GM12878 (cell line): Measurements from ENCODE around the gene PCLAF. TPM values are rescaled to one million over a fixed set of nuclear protein-coding genes. Genes with fewer than 3 reads are reported as not detected.

Experiments used
- ATAC-seq: fragments of 200-7000 bp; cut with Tn5 transposase; 3 replicates; pipeline ENCODE4 v1.9.1; 2020; ENCODE audit warnings: mild to moderate bottlenecking, moderate library complexity
- BruUV-seq: library from RNA; stranded (reverse); fragments of 400-500 nt; replicated peaks from 2 replicates; lab custom pipeline; 2021; lab: Mats Ljungman, UMichigan
- CTCF ChIA-PET: fragments of 300-600 bp; sonication (Branson Sonifier 250); formaldehyde crosslinking; extraction: SDS; loops from one replicate; lab custom pipeline; 2021; ENCODE audit warnings: inconsistent platforms; lab: Yijun Ruan, JAX
- POLR2A ChIA-PET: fragments of 350-600 bp; formaldehyde crosslinking; extraction: SDS; loops from one replicate; lab custom pipeline; 2021; ENCODE audit warnings: inconsistent platforms; lab: Charles Lee
- RAD21 ChIA-PET: fragments of 300-600 bp; sonication (Branson Sonifier 250); formaldehyde crosslinking; loops from one replicate; lab custom pipeline; 2023; ENCODE audit warnings: antibody characterized with exemption; ENCODE audit not compliant: unreplicated experiment; lab: Charles Lee
- SMC1A ChIA-PET: fragments of 300-600 bp; sonication (Branson Sonifier 250); formaldehyde crosslinking; loops from one replicate; lab custom pipeline; 2023; ENCODE audit not compliant: unreplicated experiment, uncharacterized antibody; lab: Charles Lee
- DNase-seq: peaks from one replicate; pipeline ENCODE4 v3.0.0-alpha.2; 2011; ENCODE audit warnings: low read depth, low spot score
- FAIRE-seq: peaks from 3 replicates; lab custom pipeline; 2011; peaks lifted over from hg19 to GRCh38; lab: Jason Lieb, UNC
- H2AFZ ChIP-seq: 2 replicates; pipeline ENCODE4 v1.6.0; 2011; ENCODE audit warnings: low read depth, low read length, control low read depth; ENCODE audit not compliant: control insufficient read depth
- H3K27ac ChIP-seq: 2 replicates; pipeline ENCODE4 v1.5.1; 2011; ENCODE audit warnings: control low read depth; ENCODE audit not compliant: control insufficient read depth, insufficient read depth
- H3K27me3 ChIP-seq, 2 experiments: replicated peaks in 1 of 2; 2 replicates each; pipeline versions ENCODE4 v1.6.0 to v1.6.1; 2011; ENCODE audit warnings: low read length in 1 of 2; ENCODE audit not compliant: control insufficient read depth in 2 of 2, insufficient read depth in 2 of 2
- H3K36me3 ChIP-seq, 2 experiments: 2 replicates each; pipeline ENCODE4 v1.5.1; 2011; ENCODE audit warnings: low read length in 1 of 2; ENCODE audit not compliant: control insufficient read depth in 2 of 2, insufficient read depth in 2 of 2
- H3K4me1 ChIP-seq: 2 replicates; pipeline ENCODE4 v1.6.1; 2011; ENCODE audit warnings: mild to moderate bottlenecking, low read length, moderate library complexity, mixed read lengths; ENCODE audit not compliant: control insufficient read depth, insufficient read depth
- H3K4me2 ChIP-seq: 2 replicates; pipeline ENCODE4 v1.6.0; 2011; ENCODE audit warnings: control low read depth; ENCODE audit not compliant: control insufficient read depth, insufficient read depth
- H3K4me3 ChIP-seq: fragments of 200-600 bp; sonication (generic); 2 replicates; pipeline ENCODE4 v1.5.1; 2016
- H3K79me2 ChIP-seq: 2 replicates; pipeline ENCODE4 v1.6.0; 2011; ENCODE audit warnings: low read length; ENCODE audit not compliant: control insufficient read depth, insufficient read depth
- H3K9ac ChIP-seq: 2 replicates; pipeline ENCODE4 v1.8.0; 2011; ENCODE audit warnings: low read length, control low read depth, mixed read lengths; ENCODE audit not compliant: control insufficient read depth, insufficient read depth
- H3K9me3 ChIP-seq: replicated peaks from 3 replicates; pipeline ENCODE4 v1.5.1; 2011; ENCODE audit warnings: mild to moderate bottlenecking, low read length; ENCODE audit not compliant: control insufficient read depth, insufficient read depth
- H4K20me1 ChIP-seq: 2 replicates; pipeline ENCODE4 v1.6.0; 2011; ENCODE audit not compliant: control insufficient read depth, insufficient read depth
- CHD4 ChIP-seq: fragments of 200-600 bp; sonication (generic); IDR thresholded peaks from 2 replicates; pipeline ENCODE4 v1.6.1; 2016; ENCODE audit warnings: mild to moderate bottlenecking
- MYB ChIP-seq: fragments of 150-350 bp; IDR thresholded peaks from 2 replicates; pipeline ENCODE4 v1.6.1; 2014; ENCODE audit warnings: mild to moderate bottlenecking, low read depth, low read length, borderline replicate concordance
- PML ChIP-seq: IDR thresholded peaks from 2 replicates; pipeline ENCODE4 v1.6.1; 2012; ENCODE audit warnings: low read length, inconsistent platforms
- SRF ChIP-seq, 2 experiments: IDR thresholded peaks; 2 replicates each; pipeline ENCODE4 v1.6.1; 2011; ENCODE audit warnings: low read depth in 2 of 2, low read length in 2 of 2, mild to moderate bottlenecking in 1 of 2, moderate library complexity in 1 of 2
- TCF7 ChIP-seq: IDR thresholded peaks from 2 replicates; pipeline ENCODE4 v1.6.1; 2014; ENCODE audit warnings: antibody characterized with exemption, borderline replicate concordance
- WGBS: methylation state at CpG from one replicate; pipeline ENCODE4 v1.1.6; 2016; ENCODE audit warnings: low lambda C conversion rate; ENCODE audit not compliant: insufficient replicate concordance, insufficient coverage; ENCODE audit errors: missing lambda C conversion rate; 5-methylcytosine and 5-hydroxymethylcytosine counted together
- in situ Hi-C: fragments of 300-500 bp; cut with MboI; formaldehyde crosslinking; loops from 9 replicates; pipeline ENCODE4 v1.14.3; 2018; ENCODE audit warnings: mixed read lengths
- intact Hi-C: fragments of 100-400 bp; cut with micrococcal nuclease; formaldehyde crosslinking; loops from one replicate; pipeline ENCODE4 v1.14.2; 2022; ENCODE audit not compliant: unreplicated experiment
- polyA plus RNA-seq, 11 experiments: library from polyadenylated mRNA; depleted of rRNA in 4 of 11; unstranded in 6 of 11; stranded (reverse) in 5 of 11; fragments of >200 nt; fragmentation: Nextera tagmentation in 4 of 11; fragmentation: Illumina TruSeq in 1 of 11; extraction: Ambion mirVana in 4 of 11; extraction: Trizol in 1 of 11; gene quantifications; 1 replicate in 1 of 11; 2 replicates in 10 of 11; pipeline versions ENCODE4 v1.2.1 to v1.2.3, GENCODE V29; 2011 to 2016; ENCODE audit warnings: inconsistent platforms in 2 of 11, missing spikeins in 2 of 11, low read depth in 1 of 11
- total RNA-seq, 4 experiments: library from RNA; depleted of rRNA in 3 of 4; stranded (reverse); fragments of >200 nt in 3 of 4; fragmentation: Illumina TruSeq in 1 of 4; extraction: Trizol in 1 of 4; gene quantifications; 2 replicates each; pipeline versions ENCODE4 v1.2.1 to v1.2.3, GENCODE V29; 2013 to 2021
- TF ChIP-seq, protein P1 (sequence below): fragments of 450-650 bp; IDR thresholded peaks from 2 replicates; pipeline ENCODE4 v1.6.1; 2017; ENCODE audit warnings: antibody characterized with exemption, mild to moderate bottlenecking, moderate library complexity

PCLAF gene
- total and polyA plus RNA-seq, 10 of the 15 experiments (the other 5 are each of a cell fraction or from before 2014, with no cell fraction given): 79.0 to 627 (median 343) TPM

DNA sequence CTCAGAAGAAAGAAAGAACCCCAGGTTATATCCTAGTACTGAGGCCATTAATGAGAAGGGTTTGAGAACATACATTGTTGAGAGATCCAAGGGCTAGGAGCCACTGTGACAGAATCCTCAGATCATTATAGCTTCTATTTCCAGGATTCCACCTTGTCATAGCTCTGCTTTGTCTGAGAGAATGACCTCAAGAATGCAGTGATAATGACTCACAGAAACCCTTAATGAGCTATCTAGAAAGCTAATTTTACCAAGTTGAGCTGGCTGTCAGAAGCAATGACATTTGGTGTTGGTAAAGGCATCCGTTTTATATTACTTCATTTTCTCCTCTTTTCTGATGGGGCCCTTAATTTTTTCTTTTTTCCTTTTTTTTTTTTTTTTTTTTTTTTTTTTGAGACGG lies 17.3 kb upstream of the PCLAF start:
- ChIA-PET CTCF (interaction anchor here (0.6 to 1.2 kb wide), 4 partner anchors 11 to 341 kb away, joined by 3 to 4 read pairs (median 3); no protein-coding TSS in a partner anchor), RAD21 (interaction anchor here (1.0 kb wide), 1 partner anchor 188 kb away, joined by 3 read pairs; no protein-coding TSS in a partner anchor)
- no peaks in the 10 kb centered on the region for H4K20me1 ChIP-seq

More for the DNA sequence above, 17.3 kb upstream of the PCLAF start:
- SMC1A ChIA-PET: interaction anchor here (1.4 kb wide), 1 partner anchor 11 kb away, joined by 4 read pairs; no protein-coding TSS in a partner anchor
- H3K4me2 ChIP-seq: no peak overlapping the region
- no peaks in the 10 kb centered on the region for H3K9me3 ChIP-seq
- TF ChIP-seq SRF (IDR thresholded peaks at IDR 0.05; ENCODE audit: low read depth in 2 of 2, low read length in 2 of 2): no peak
- no peak for TF ChIP-seq CHD4
- TF ChIP-seq PML: no peak
- TF ChIP-seq, protein P1, sequence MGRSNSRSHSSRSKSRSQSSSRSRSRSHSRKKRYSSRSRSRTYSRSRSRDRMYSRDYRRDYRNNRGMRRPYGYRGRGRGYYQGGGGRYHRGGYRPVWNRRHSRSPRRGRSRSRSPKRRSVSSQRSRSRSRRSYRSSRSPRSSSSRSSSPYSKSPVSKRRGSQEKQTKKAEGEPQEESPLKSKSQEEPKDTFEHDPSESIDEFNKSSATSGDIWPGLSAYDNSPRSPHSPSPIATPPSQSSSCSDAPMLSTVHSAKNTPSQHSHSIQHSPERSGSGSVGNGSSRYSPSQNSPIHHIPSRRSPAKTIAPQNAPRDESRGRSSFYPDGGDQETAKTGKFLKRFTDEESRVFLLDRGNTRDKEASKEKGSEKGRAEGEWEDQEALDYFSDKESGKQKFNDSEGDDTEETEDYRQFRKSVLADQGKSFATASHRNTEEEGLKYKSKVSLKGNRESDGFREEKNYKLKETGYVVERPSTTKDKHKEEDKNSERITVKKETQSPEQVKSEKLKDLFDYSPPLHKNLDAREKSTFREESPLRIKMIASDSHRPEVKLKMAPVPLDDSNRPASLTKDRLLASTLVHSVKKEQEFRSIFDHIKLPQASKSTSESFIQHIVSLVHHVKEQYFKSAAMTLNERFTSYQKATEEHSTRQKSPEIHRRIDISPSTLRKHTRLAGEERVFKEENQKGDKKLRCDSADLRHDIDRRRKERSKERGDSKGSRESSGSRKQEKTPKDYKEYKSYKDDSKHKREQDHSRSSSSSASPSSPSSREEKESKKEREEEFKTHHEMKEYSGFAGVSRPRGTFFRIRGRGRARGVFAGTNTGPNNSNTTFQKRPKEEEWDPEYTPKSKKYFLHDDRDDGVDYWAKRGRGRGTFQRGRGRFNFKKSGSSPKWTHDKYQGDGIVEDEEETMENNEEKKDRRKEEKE: no peak
- TF ChIP-seq MYB: no peak
- no peak for TF ChIP-seq TCF7
- intact Hi-C loops (no loop called here), in situ Hi-C loops (no loop called here)
- no peak overlapping the region for H3K4me3 ChIP-seq
- 31% methylated on average over 1 of the region's 2 CpGs for WGBS
- H3K9ac ChIP-seq: no peak overlapping the region
- H3K27me3 ChIP-seq: no peaks in the 10 kb centered on the region
- ATAC-seq (no peak), FAIRE-seq (no peak), DNase-seq (no peak)
- H2AFZ ChIP-seq: no peak overlapping the region
- peaks cover 2 to 15% of the 10 kb centered on the region in 2 experiments for H3K36me3 ChIP-seq
- H3K79me2 ChIP-seq: no peaks in the 10 kb centered on the region
- POLR2A ChIA-PET: interaction anchor here (0.6 to 1.0 kb wide), 3 partner anchors 11 to 59 kb away, joined by 3 to 4 read pairs (median 4); partner anchors contain the start of gene TRIP4
- H3K4me1 ChIP-seq: no peaks in the 10 kb centered on the region
- H3K27ac ChIP-seq: no peak overlapping the region
- no TSS peak for BruUV-seq
